ENCODE measurements around the gene FRG2C.
A peak's percentile ranks its signal among the peaks of the same experiment; 100 is the strongest.
"Not testable (repeated sequence)": the region's sequence is repeated elsewhere in the genome, so short reads cannot be mapped to it uniquely, and the experiment has no call there.

Gene FRG2C

DNA sequence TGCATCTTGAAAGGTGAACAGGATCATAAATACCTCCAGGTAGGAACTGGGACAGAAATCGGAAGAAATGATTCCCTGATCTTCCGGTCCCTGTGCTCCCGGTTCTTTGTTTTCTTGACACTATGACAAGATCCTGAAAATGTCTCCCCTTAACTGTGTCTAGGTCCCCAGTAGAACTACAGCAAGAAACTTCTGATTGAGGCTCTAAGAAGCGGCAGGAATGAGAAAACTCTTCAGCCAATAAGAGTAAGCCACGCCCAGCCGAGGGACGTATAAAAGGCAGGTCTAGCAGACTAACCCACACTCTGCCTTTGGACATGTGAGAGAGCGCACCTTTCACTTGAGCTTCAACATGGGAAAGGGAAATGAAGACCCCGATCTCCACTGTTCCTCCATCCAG is at the start of gene FRG2C:
Gene FRG2C (plus strand): TSS at position 301 of the 400 bp plus-strand sequence. CDS start 52 bp downstream, at position 353.
- H3K27me3 ChIP-seq (ENCODE audit: control insufficient read depth, insufficient read depth, low read length); H3K79me2 ChIP-seq; H3K9ac ChIP-seq; H3K27ac ChIP-seq; H3K4me3 ChIP-seq (ENCODE audit: low read depth, low read length); H2AFZ ChIP-seq; H3K4me1 ChIP-seq; H3K36me3 ChIP-seq (ENCODE audit: control insufficient read depth, insufficient read depth, low read length); H3K4me2 ChIP-seq (ENCODE audit: low read length); H3K9me3 ChIP-seq (ENCODE audit: control insufficient read depth, low read length): not testable (repeated sequence)

DNA sequence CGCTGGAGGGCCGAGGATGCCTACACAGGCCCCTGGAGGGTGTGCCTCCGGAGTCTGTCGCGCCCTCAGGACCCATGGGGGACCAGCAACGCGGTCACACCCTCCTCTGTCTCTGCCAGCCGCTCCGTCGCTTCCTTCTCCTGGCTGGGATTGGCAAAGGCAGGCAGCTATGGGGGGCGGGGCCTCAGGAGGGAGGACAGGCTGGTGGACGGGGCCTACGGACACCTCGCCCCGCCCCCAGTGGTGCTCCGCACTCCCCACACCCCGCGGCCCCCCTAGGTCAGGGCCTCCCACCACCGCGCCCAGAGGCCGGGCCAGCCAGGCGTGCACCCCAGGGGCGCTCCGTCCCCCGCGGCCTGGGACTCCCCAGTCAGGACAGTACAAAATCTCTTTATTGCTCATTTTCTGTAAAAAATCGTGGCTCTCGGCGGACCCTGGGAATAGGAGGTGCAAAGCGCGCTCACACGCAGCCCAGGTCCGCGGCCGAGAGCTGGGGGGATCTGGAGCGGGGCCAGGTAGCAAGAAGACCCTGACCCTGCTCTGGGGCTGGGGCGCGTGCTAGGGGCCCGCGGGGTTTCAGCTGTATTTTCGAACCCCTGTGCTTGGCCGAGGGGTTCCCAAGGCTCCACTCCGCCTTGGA is 45.3 kb upstream of the FRG2C start:
- H3K4me1 ChIP-seq; H3K9ac ChIP-seq; H3K27me3 ChIP-seq (ENCODE audit: control insufficient read depth, insufficient read depth, low read length); H3K79me2 ChIP-seq; H3K9me3 ChIP-seq (ENCODE audit: control insufficient read depth, low read length); H3K36me3 ChIP-seq (ENCODE audit: control insufficient read depth, insufficient read depth, low read length): not testable (repeated sequence)
- peak overlapping the region; percentile 8 for H3K27ac ChIP-seq
- H3K4me2 ChIP-seq (ENCODE audit: low read length), result peak overlapping the region; percentile 88
- H3K4me3 ChIP-seq (ENCODE audit: low read depth, low read length), result peak overlapping the region; percentile 67
- peak overlapping the region; percentile 94 for H2AFZ ChIP-seq

GRCh38 chr3:75619481-75620031 is 44.6 kb upstream of the FRG2C start:
- H3K4me1 ChIP-seq; H3K36me3 ChIP-seq (ENCODE audit: control insufficient read depth, insufficient read depth, low read length); H3K9me3 ChIP-seq (ENCODE audit: control insufficient read depth, low read length); H3K27me3 ChIP-seq (ENCODE audit: control insufficient read depth, insufficient read depth, low read length); H3K9ac ChIP-seq; H3K79me2 ChIP-seq: not testable (repeated sequence)
- Histone ChIP-seq H3K27ac (peak overlapping the region; percentile 1), H3K4me3 (ENCODE audit: low read depth, low read length) (peak overlapping the region; percentile 67), H3K4me2 (ENCODE audit: low read length) (peak overlapping the region; percentile 88), H2AFZ (peak overlapping the region; percentile 94)

DNA sequence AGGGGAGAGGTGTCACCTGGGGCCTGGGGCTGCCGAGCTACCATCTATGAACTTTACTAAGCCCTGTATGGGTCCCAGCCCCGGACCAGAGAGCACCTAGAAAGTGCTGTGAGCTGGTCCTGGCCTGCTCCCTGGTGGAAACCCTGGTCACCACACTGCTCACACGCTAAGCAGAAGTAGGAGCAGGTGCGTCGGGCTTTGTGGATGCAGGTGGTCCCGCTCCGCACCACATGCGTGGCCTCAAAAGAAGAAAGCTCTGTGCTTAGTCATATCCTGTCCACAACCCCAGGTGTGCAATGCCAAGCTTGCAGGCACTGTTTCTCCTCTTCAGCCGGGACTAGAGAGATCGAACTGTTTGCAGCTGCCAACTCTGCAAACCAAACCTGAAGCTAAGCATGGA is 42.4 kb upstream of the FRG2C start:
- H3K79me2 ChIP-seq; H3K36me3 ChIP-seq (ENCODE audit: control insufficient read depth, insufficient read depth, low read length); H3K4me1 ChIP-seq; H3K4me3 ChIP-seq (ENCODE audit: low read depth, low read length); H3K9me3 ChIP-seq (ENCODE audit: control insufficient read depth, low read length); H3K9ac ChIP-seq; H2AFZ ChIP-seq; H3K4me2 ChIP-seq (ENCODE audit: low read length); H3K27me3 ChIP-seq (ENCODE audit: control insufficient read depth, insufficient read depth, low read length); H3K27ac ChIP-seq: not testable (repeated sequence)

DNA sequence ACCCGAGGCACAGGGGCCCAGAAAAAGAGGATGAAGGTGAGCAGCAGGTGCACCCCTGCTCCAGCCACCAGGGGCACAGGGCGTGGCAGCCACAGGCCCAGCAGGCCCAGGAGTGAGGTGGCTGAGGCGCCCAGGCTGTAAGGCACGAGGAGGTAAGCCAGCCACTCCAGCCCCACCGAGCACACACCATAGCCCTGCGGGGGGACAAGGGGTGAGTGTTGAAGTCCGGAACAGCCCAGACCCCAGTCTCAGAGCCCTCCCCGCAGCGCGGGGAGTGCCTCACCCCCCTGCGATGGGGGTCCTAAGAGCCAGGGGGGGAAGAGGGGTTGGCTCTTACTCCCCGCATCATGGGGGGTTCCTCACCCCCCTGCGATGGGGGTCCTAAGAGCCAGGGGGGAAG is 40.5 kb upstream of the FRG2C start:
- H3K36me3 ChIP-seq (ENCODE audit: control insufficient read depth, insufficient read depth, low read length); H3K9me3 ChIP-seq (ENCODE audit: control insufficient read depth, low read length); H3K9ac ChIP-seq; H3K27me3 ChIP-seq (ENCODE audit: control insufficient read depth, insufficient read depth, low read length); H3K4me1 ChIP-seq; H3K4me3 ChIP-seq (ENCODE audit: low read depth, low read length); H3K4me2 ChIP-seq (ENCODE audit: low read length); H3K79me2 ChIP-seq; H3K27ac ChIP-seq; H2AFZ ChIP-seq: not testable (repeated sequence)

- H3K36me3 ChIP-seq (ENCODE audit: control insufficient read depth, insufficient read depth, low read length); H3K79me2 ChIP-seq; H3K4me1 ChIP-seq; H3K9me3 ChIP-seq (ENCODE audit: control insufficient read depth, low read length); H3K27me3 ChIP-seq (ENCODE audit: control insufficient read depth, insufficient read depth, low read length); H3K27ac ChIP-seq; H3K9ac ChIP-seq; H3K4me2 ChIP-seq (ENCODE audit: low read length); H2AFZ ChIP-seq; H3K4me3 ChIP-seq (ENCODE audit: low read depth, low read length): not testable (repeated sequence)
Measured at GRCh38 chr3:75630887-75631535, 33.1 kb upstream of the FRG2C start.

GRCh38 chr3:75631541-75631940 is 32.6 kb upstream of the FRG2C start:
- Histone ChIP-seq H2AFZ (no peak overlapping the region), H3K27ac (no peak overlapping the region), H3K36me3 (ENCODE audit: control insufficient read depth, insufficient read depth, low read length) (no peaks in the 10 kb centered on the region), H3K9ac (no peak overlapping the region), H3K4me2 (ENCODE audit: low read length) (no peak overlapping the region), H3K4me3 (ENCODE audit: low read depth, low read length) (no peak overlapping the region), H3K4me1 (no peaks in the 10 kb centered on the region), H3K79me2 (no peaks in the 10 kb centered on the region), H3K9me3 (ENCODE audit: control insufficient read depth, low read length) (no peaks in the 10 kb centered on the region), H3K27me3 (ENCODE audit: control insufficient read depth, insufficient read depth, low read length) (no peaks in the 10 kb centered on the region)
- no peak for TF ChIP-seq CTCF (IDR thresholded peaks at IDR 0.05)

DNA sequence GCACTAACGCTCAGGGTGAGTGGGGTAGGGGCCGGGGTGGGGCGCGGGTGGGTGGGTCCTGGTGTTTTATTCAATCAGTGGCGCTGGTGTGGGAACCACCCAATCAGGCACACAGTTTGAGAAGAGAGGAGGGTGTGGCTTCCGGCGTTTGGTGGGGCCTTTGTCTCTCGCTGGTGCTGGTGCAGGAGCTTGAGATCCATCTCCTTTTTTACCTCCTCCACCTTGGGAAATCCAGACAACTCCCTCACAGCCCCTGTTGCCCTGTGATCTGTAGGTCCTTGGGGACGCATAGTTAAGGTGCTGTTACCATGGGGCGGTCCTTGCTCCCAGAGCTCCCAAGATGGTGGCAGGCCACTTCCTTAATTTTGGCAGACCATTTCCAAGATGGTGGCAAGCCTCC is 25.2 kb upstream of the FRG2C start:
- not testable (repeated sequence) for H2AFZ ChIP-seq; H3K9me3 ChIP-seq (ENCODE audit: control insufficient read depth, low read length); H3K4me3 ChIP-seq (ENCODE audit: low read depth, low read length); H3K27ac ChIP-seq; H3K79me2 ChIP-seq; H3K9ac ChIP-seq; H3K4me1 ChIP-seq; H3K4me2 ChIP-seq (ENCODE audit: low read length); H3K27me3 ChIP-seq (ENCODE audit: control insufficient read depth, insufficient read depth, low read length); H3K36me3 ChIP-seq (ENCODE audit: control insufficient read depth, insufficient read depth, low read length)

DNA sequence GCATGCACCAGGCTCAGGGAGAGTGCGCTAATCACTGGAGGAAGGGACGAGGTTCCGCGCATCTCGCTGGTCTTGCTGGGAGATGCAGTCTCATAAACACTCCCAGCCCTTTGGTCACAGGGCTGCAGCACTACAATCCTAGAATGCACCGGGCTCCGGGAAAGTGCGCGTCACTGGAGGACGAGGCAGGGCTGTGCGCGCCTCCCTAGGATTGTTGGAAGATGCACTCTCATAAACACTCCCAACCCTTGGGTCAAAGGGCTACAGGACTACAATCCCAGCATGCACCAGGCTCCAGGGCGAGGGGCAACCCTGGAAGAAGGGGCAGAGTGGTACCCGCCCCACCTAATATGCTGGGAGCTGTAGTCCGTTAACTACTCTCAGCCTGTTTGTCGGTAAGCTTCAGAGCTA is 23.0 kb upstream of the FRG2C start:
- Histone ChIP-seq H2AFZ (peak overlapping the region; percentile 34), H3K4me3 (ENCODE audit: low read depth, low read length) (peak overlapping the region; percentile 32), H3K4me2 (ENCODE audit: low read length) (peak overlapping the region; percentile 52)
- not testable (repeated sequence) for H3K27ac ChIP-seq; H3K27me3 ChIP-seq (ENCODE audit: control insufficient read depth, insufficient read depth, low read length); H3K79me2 ChIP-seq; H3K36me3 ChIP-seq (ENCODE audit: control insufficient read depth, insufficient read depth, low read length); H3K4me1 ChIP-seq; H3K9me3 ChIP-seq (ENCODE audit: control insufficient read depth, low read length); H3K9ac ChIP-seq
